Right lobe of liver (tissue), 4 donors: Measurements from ENCODE around the gene C11orf98.

Experiments
- POLR2A ChIP-seq: fragments of 450-650 bp; IDR thresholded peaks from one replicate; pipeline ENCODE4 v1.6.1; 2017; ENCODE audit warnings: antibody characterized with exemption, mild to moderate bottlenecking
- TF ChIP-seq, protein P1 (sequence below), 4 donors: fragments of 200-600 bp in 3 of 4; fragments of 450-650 bp in 1 of 4; IDR thresholded peaks; one replicate each; pipeline versions ENCODE4 v1.5.1 to v1.8.0; 2016 to 2022; ENCODE audit warnings: antibody characterized with exemption in 4 of 4, mild to moderate bottlenecking in 2 of 4
- donor health status: DM: no; HTN: no; CAD: no.
- donor health status: DM: no; HTN: no; CAD: no.
- donor health status: DM: no; HTN: yes; CAD: no.

GRCh38 chr11:62652161-62653006 lies 12.6 kb downstream of the C11orf98 start:
- no peak for TF ChIP-seq POLR2A
- TF ChIP-seq, protein P1, sequence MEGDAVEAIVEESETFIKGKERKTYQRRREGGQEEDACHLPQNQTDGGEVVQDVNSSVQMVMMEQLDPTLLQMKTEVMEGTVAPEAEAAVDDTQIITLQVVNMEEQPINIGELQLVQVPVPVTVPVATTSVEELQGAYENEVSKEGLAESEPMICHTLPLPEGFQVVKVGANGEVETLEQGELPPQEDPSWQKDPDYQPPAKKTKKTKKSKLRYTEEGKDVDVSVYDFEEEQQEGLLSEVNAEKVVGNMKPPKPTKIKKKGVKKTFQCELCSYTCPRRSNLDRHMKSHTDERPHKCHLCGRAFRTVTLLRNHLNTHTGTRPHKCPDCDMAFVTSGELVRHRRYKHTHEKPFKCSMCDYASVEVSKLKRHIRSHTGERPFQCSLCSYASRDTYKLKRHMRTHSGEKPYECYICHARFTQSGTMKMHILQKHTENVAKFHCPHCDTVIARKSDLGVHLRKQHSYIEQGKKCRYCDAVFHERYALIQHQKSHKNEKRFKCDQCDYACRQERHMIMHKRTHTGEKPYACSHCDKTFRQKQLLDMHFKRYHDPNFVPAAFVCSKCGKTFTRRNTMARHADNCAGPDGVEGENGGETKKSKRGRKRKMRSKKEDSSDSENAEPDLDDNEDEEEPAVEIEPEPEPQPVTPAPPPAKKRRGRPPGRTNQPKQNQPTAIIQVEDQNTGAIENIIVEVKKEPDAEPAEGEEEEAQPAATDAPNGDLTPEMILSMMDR (IDR thresholded peaks at IDR 0.05) = no peak
